ENCODE measurements around the gene CDCP1. TPM values are rescaled to one million over a fixed set of nuclear protein-coding genes. Genes with fewer than 3 reads are reported as not detected.

Gene CDCP1
- total RNA-seq, 1 donor: 0.31 TPM

- peaks cover 9% of the 10 kb centered on the region for H3K4me1 ChIP-seq (ENCODE audit: insufficient read depth, low read length)
- no peaks in the 10 kb centered on the region for H3K27me3 ChIP-seq (ENCODE audit: insufficient read depth, low read length)
- H3K9me3 ChIP-seq (ENCODE audit: low read depth, low read length): no peaks in the 10 kb centered on the region
- no peak overlapping the region for H3K4me3 ChIP-seq (ENCODE audit: low read length)
Observed at GRCh38 chr3:45097296-45097883, 48.8 kb downstream of the CDCP1 start.

DNA sequence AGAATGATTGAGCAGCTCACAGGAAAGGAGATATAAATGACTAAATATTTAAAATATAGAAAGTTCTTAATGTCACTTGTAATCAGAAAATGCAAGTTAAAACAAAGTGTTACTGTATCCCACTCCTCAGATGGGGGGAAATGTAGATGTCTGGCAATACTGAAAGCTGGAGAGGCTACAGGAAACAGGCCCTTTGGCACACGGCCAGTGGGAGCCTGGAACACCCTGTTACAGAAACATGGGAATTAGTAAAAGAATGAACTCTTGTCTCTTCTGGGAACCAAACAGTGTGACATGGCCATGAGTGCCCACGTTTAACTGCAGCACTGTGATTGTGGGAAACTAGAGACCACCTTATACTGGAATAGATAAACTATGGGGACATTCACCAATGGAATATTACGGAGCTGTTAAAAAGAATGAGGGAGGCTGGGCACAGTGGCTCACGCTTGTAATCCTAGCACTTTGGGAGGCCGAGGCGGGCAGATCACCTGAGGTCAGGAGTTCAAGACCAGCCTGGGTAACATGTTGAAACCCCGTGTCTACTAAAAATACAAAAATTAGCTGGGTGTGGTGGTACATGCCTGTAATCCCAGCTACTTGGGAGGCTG, 50.2 kb downstream of the CDCP1 start:
- Histone ChIP-seq H3K4me3 (ENCODE audit: low read length) (no peak overlapping the region), H3K4me1 (ENCODE audit: insufficient read depth, low read length) (peaks cover 4% of the 10 kb centered on the region), H3K27me3 (ENCODE audit: insufficient read depth, low read length) (no peaks in the 10 kb centered on the region), H3K9me3 (ENCODE audit: low read depth, low read length) (no peaks in the 10 kb centered on the region)

- H3K27me3 ChIP-seq (ENCODE audit: insufficient read depth, low read length): no peaks in the 10 kb centered on the region
- no peaks in the 10 kb centered on the region for H3K4me1 ChIP-seq (ENCODE audit: insufficient read depth, low read length)
- H3K4me3 ChIP-seq (ENCODE audit: low read length): no peak overlapping the region
- H3K9me3 ChIP-seq (ENCODE audit: low read depth, low read length): no peaks in the 10 kb centered on the region
Observed at GRCh38 chr3:45093176-45093575, 53.0 kb downstream of the CDCP1 start.

- Histone ChIP-seq H3K4me3 (ENCODE audit: low read length) (no peak overlapping the region), H3K4me1 (ENCODE audit: insufficient read depth, low read length) (no peaks in the 10 kb centered on the region), H3K9me3 (ENCODE audit: low read depth, low read length) (no peaks in the 10 kb centered on the region), H3K27me3 (ENCODE audit: insufficient read depth, low read length) (no peaks in the 10 kb centered on the region)
Observed at GRCh38 chr3:45092132-45093031, 53.8 kb downstream of the CDCP1 start.

DNA sequence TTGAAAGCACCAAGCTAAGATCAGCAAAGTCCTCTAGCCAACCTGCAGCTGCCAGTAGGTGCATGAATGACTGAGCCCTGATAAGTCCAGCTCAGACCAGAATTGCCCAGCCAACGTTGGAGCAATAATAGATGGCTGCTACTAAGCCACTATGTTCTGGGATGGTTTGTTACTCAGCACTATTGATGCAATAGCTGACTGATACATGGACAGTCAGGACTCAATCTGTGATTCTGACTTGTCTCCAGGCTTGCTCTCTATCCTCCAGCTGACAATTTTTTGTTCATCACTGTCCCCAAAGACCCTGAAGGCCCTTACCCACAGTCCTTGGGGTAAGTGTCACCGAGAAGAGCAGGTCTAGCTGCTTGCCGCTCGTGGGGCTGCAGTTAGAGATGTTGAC, 55.3 kb downstream of the CDCP1 start:
- Histone ChIP-seq H3K4me3 (ENCODE audit: low read length) (no peak overlapping the region), H3K9me3 (ENCODE audit: low read depth, low read length) (no peaks in the 10 kb centered on the region), H3K4me1 (ENCODE audit: insufficient read depth, low read length) (no peaks in the 10 kb centered on the region), H3K27me3 (ENCODE audit: insufficient read depth, low read length) (no peaks in the 10 kb centered on the region)

- Histone ChIP-seq H3K4me3 (ENCODE audit: low read length) (no peak overlapping the region), H3K27me3 (ENCODE audit: insufficient read depth, low read length) (no peaks in the 10 kb centered on the region), H3K9me3 (ENCODE audit: low read depth, low read length) (no peaks in the 10 kb centered on the region), H3K4me1 (ENCODE audit: insufficient read depth, low read length) (no peaks in the 10 kb centered on the region)
Observed at GRCh38 chr3:45088543-45089358, 57.4 kb downstream of the CDCP1 start.

GRCh38 chr3:45087155-45087554, 59.0 kb downstream of the CDCP1 start:
- Histone ChIP-seq H3K27me3 (ENCODE audit: insufficient read depth, low read length) (no peaks in the 10 kb centered on the region), H3K4me3 (ENCODE audit: low read length) (no peak overlapping the region), H3K9me3 (ENCODE audit: low read depth, low read length) (no peaks in the 10 kb centered on the region), H3K4me1 (ENCODE audit: insufficient read depth, low read length) (no peaks in the 10 kb centered on the region)

- no peaks in the 10 kb centered on the region for H3K9me3 ChIP-seq (ENCODE audit: low read depth, low read length)
- no peak overlapping the region for H3K4me3 ChIP-seq (ENCODE audit: low read length)
- no peaks in the 10 kb centered on the region for H3K4me1 ChIP-seq (ENCODE audit: insufficient read depth, low read length)
- H3K27me3 ChIP-seq (ENCODE audit: insufficient read depth, low read length): no peaks in the 10 kb centered on the region
Observed at GRCh38 chr3:45084820-45085816, 61.1 kb downstream of the CDCP1 start.

- Histone ChIP-seq H3K27me3 (ENCODE audit: insufficient read depth, low read length) (no peaks in the 10 kb centered on the region), H3K4me3 (ENCODE audit: low read length) (no peak overlapping the region), H3K4me1 (ENCODE audit: insufficient read depth, low read length) (no peaks in the 10 kb centered on the region), H3K9me3 (ENCODE audit: low read depth, low read length) (no peaks in the 10 kb centered on the region)
Observed at GRCh38 chr3:45084361-45084760, 61.8 kb downstream of the CDCP1 start.

- Histone ChIP-seq H3K27me3 (ENCODE audit: insufficient read depth, low read length) (no peaks in the 10 kb centered on the region), H3K4me3 (ENCODE audit: low read length) (no peak overlapping the region), H3K9me3 (ENCODE audit: low read depth, low read length) (no peaks in the 10 kb centered on the region), H3K4me1 (ENCODE audit: insufficient read depth, low read length) (no peaks in the 10 kb centered on the region)
Observed at GRCh38 chr3:45083023-45083422, 63.2 kb downstream of the CDCP1 start.

DNA sequence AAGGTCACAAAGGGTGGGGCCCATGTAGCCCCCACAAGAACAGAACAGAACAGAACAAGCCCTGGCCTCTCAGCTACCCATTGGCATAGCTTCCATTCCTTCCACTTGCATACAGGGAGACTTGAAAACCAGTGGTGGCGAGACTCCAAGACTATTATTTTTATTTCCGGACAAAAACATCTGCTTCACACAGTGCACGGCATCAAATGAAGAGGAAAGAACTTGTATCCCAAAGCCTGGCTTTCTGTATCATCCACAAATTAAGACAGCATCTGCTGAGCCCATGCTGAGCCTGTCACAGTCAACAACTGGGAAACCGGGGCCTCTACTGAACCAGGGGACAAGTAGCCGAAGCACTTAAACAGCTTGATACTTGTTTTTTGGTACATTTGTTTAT, 64.0 kb downstream of the CDCP1 start:
- no peaks in the 10 kb centered on the region for H3K4me1 ChIP-seq (ENCODE audit: insufficient read depth, low read length)
- H3K9me3 ChIP-seq (ENCODE audit: low read depth, low read length): no peaks in the 10 kb centered on the region
- H3K27me3 ChIP-seq (ENCODE audit: insufficient read depth, low read length): no peaks in the 10 kb centered on the region
- no peak overlapping the region for H3K4me3 ChIP-seq (ENCODE audit: low read length)

GRCh38 chr3:45081506-45082141, 64.6 kb downstream of the CDCP1 start:
- no peaks in the 10 kb centered on the region for H3K27me3 ChIP-seq (ENCODE audit: insufficient read depth, low read length)
- H3K4me1 ChIP-seq (ENCODE audit: insufficient read depth, low read length): no peaks in the 10 kb centered on the region
- H3K9me3 ChIP-seq (ENCODE audit: low read depth, low read length): no peaks in the 10 kb centered on the region
- no peak overlapping the region for H3K4me3 ChIP-seq (ENCODE audit: low read length)

DNA sequence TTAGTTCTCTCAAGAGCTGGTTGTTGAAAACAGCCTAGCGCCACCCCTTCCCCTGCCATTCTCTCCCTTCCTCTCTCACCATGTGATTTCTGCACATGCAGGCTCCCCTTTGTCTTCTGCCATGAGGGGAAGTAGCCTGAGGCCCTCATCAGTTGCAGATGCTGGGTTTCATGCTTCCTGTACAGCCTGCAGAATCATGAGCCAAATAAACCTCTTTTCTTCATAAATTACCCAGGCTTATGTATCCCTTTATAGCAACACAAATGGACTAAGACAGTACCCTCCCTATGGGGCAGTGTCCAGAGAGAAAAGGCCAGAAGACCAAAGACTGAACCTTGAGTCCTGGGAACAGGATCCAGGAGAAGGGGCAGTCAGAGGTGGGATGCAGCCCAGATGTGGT, 65.4 kb downstream of the CDCP1 start:
- H3K27me3 ChIP-seq (ENCODE audit: insufficient read depth, low read length): no peaks in the 10 kb centered on the region
- no peak overlapping the region for H3K4me3 ChIP-seq (ENCODE audit: low read length)
- no peaks in the 10 kb centered on the region for H3K4me1 ChIP-seq (ENCODE audit: insufficient read depth, low read length)
- H3K9me3 ChIP-seq (ENCODE audit: low read depth, low read length): no peaks in the 10 kb centered on the region

- Histone ChIP-seq H3K4me3 (ENCODE audit: low read length) (no peak overlapping the region), H3K4me1 (ENCODE audit: insufficient read depth, low read length) (no peaks in the 10 kb centered on the region), H3K27me3 (ENCODE audit: insufficient read depth, low read length) (no peaks in the 10 kb centered on the region), H3K9me3 (ENCODE audit: low read depth, low read length) (no peaks in the 10 kb centered on the region)
Observed at GRCh38 chr3:45079715-45080114, 66.5 kb downstream of the CDCP1 start.

All from mononuclear cell (primary cell).